Measurements from ENCODE around the gene RHEBL1. TPM values are rescaled to one million over a fixed set of nuclear protein-coding genes. Genes with fewer than 3 reads are reported as not detected.

The RHEBL1 gene
- total RNA-seq, 1 donor from 2014 or later = not detected

Other genes with a start within 250 kb of the RHEBL1 start
- 39.4 TPM for gene DDX23, start 217.8 kb downstream of the RHEBL1 start, total RNA-seq
- 0.85 TPM for gene RND1, start 204.1 kb downstream of the RHEBL1 start, total RNA-seq
- gene FKBP11, start 144.5 kb downstream of the RHEBL1 start, total RNA-seq = 38.8 TPM
- gene ARF3, start 112.5 kb downstream of the RHEBL1 start, total RNA-seq = 68.4 TPM
- 0.85 TPM for gene WNT10B, start 98.2 kb downstream of the RHEBL1 start, total RNA-seq
- not detected for gene WNT1, start 91.7 kb downstream of the RHEBL1 start, total RNA-seq
- gene DDN, start 70.6 kb downstream of the RHEBL1 start, total RNA-seq = not detected
- gene PRKAG1, start 51.2 kb downstream of the RHEBL1 start, total RNA-seq = 32.8 TPM
- 106 TPM for gene KMT2D, start 9.2 kb downstream of the RHEBL1 start, total RNA-seq
- gene DHH, start 24.8 kb upstream of the RHEBL1 start, total RNA-seq = 31.5 TPM
- 74.2 TPM for gene LMBR1L, start 40.9 kb upstream of the RHEBL1 start, total RNA-seq
- gene TUBA1B, start 61.4 kb upstream of the RHEBL1 start, total RNA-seq = 1,333 TPM
- 214 TPM for gene TUBA1A, start 119.1 kb upstream of the RHEBL1 start, total RNA-seq
- 370 TPM for gene TUBA1C, start 195.1 kb upstream of the RHEBL1 start, total RNA-seq
- not detected for gene PRPH, start 225.2 kb upstream of the RHEBL1 start, total RNA-seq